Measurements from ENCODE around the gene BEGAIN.
A peak's percentile ranks its signal among the peaks of the same experiment; 100 is the strongest.

Gene BEGAIN

GRCh38 chr14:100599981-100600380 is 12.8 kb upstream of the BEGAIN start:
- no peak for DNase-seq

DNA sequence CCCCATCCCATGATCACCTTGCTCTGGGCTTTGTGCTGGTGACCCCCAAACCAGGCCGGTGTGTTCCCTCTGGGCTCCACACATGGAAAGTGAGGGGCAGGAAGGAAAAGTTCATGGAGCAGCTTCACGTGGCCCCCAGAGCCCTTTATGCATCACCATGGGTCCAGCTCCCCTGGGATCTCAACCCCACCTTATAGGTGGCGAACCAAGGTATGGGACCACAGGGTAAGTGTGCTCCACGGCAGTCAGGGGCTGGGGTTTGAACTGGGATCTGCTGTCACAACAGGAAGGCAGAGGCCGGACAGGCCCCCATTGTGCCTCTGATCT is 7.4 kb upstream of the BEGAIN start:
- no peak for DNase-seq

DNA sequence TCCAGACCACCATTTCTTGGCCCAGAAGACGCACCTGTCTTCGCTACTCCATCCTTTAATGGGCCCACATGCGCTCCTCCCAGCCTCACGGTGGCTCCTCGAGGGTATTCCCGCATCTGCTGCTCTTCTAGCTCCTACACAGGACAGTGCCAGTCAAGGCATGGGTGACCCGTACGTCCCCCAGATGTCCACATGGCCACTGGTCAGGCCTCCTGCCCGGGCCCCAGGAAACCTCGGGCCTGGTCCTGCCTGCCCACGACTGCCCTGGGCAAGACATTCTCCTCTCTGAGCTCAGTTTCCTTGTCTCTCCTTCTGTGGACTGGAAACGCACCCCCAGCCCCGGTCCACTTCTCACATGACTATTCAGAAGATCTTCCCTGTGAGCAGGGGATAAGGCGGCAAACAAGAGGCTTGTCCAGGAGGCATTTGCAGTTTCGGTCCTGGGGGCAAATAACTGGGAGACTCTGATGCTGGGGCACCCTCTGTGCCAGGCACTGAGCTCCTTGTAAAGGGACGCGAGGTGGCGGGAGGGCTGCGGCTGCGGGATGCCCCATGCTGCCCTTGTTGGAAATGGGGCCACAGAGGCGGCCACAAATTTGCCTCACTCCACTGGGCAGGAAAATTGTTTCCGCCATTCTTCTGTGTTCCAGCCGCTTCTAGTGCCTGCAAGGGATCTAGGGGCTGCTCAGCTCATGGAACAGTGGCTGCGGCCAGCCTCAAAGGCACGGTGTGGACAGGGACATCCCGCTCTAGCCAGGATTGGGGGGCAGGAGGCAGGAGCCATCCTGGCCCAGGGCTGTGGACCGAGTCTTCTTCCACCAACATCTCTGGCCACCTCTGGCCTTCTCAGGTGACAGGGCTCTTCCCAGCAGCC is 6.8 kb upstream of the BEGAIN start:
- no peak for DNase-seq

DNA sequence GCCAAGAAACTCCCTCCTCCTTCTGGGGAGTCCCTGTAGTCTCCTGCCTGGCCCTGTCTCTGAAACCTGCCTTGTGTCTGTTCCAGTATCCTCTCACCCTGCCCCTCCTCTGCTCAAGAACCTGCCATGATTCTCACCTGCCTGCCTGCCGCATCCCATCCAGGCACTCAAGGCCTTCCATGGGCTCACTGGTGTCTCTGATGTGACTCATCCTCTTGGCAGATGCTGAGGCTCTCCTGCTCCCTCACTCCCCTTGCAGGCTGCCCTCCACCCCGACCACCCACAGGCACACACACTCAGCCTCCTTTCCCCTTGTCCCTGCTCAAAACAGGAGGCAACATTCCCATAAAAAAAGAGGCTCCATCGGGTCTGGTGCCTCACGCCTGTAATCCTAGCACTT is 5.8 kb upstream of the BEGAIN start:
- DNase-seq = no peak

- DNase-seq = no peak
Measured at GRCh38 chr14:100592461-100592891, 5.3 kb upstream of the BEGAIN start.

DNA sequence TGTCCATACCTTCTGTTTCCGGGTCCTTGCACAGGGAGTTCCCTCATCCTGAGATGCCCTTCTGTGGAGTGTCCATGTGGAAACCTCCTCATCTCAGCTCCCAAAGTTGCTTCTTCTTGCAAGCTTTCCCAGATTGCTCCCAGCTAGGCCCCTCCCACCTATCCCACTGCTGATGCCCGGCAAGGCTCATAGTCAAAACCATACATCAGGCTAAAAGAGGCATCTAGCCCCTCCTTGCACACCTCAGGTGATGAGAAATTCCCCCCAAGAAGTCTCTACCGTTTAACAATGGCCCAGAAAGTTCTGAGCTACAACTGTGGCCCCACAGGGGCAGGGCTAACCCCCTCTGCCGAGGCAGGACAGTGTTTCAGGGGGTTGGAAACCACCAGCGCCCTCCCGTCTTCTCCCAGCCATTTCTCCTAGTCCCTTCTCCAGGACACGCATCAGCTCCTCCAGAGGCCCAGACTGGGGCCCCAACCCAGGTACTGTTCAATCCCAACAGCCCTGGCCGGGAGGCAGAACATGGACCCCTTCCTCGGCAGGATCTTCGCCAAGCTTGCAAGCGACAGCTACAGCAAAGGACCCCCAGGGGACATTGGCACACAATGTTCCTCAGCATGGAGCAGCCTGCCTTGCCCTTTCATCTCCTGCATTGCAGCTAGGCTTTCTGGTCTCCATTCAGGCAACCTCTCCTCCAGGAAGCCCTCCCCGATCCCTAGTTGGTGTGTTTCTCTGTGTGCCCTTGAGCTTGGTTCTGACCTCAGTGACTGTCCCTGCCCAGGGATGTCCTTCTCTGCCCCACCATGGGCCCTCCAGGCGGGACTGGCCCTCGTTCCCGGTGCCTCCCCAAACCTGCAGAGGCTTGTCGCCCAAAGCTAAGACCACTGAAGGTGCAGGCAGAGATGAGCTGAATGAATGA is 4.5 kb upstream of the BEGAIN start:
- no peak for DNase-seq

- DNase-seq = no peak
Measured at GRCh38 chr14:100590726-100591452, 3.7 kb upstream of the BEGAIN start.

DNA sequence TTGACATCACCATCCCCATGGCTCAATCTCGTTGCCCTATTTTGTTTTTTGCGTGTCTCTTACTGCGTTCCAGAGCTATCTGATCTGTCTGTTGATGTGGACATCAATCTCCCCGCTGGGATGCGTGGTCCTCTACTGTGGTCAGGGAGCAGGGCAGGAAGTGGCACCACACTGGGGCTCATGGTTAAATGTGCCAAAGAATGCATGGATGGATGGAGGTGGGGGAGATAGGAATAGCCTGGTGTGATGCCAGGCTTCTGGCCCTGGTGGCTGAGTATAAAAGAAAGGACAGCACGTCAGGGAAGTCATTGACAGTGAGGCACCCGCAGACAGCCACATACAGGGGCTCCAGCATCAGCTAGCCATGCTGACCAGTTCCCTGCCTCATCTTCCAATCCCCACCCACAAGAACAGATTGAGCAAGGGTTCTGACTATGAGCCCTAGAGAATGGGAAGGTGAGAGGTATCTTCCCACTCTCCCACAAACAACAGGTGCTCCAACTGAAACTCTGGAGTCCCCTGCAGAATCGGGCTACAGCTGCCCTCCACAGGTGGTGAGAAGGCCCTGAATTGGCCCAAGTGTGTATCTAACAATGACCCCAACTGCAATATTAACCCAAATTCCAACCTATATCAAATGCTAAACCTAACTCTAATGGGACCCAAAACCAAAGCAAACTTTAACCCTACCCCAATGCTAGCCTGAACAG is 2.7 kb upstream of the BEGAIN start:
- DNase-seq = no peak

GRCh38 chr14:100589071-100589759 is 2.0 kb upstream of the BEGAIN start:
- DNase-seq = no peak

- no peak for DNase-seq
Measured at GRCh38 chr14:100588671-100589070, 1.5 kb upstream of the BEGAIN start.

DNA sequence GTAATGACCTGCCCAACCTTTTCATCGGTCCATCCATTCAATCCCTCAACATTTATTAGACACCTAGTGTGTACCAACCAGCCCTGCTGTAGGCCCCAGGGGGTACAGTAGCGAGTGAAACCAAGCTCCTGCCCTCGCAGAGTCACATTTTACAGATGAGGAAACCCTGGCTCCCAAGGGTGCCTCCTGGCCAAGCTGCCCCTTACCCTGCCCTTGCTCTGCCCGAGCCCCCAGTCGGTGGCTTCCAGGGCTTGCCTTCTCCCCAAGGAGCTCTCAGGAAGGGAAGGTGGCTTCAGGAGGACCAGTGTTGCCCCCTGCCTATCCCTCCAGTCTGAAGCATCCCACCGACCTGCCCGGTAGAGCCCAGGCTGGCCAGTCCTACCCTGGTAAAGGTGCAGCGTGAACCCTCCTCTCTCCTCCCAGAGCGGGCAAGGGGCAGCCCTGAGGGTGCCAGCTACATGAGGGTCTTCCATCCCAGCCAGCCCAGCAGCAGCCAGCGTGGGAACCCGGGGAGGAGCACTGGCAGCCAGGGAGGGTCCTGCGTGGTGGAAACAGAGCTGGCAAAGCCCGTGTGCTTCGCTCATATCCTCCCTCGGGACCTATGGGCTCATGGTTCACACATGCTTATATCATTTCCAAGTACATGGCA is 670 bp upstream of the BEGAIN start:
- peak; percentile 34 for DNase-seq

DNA sequence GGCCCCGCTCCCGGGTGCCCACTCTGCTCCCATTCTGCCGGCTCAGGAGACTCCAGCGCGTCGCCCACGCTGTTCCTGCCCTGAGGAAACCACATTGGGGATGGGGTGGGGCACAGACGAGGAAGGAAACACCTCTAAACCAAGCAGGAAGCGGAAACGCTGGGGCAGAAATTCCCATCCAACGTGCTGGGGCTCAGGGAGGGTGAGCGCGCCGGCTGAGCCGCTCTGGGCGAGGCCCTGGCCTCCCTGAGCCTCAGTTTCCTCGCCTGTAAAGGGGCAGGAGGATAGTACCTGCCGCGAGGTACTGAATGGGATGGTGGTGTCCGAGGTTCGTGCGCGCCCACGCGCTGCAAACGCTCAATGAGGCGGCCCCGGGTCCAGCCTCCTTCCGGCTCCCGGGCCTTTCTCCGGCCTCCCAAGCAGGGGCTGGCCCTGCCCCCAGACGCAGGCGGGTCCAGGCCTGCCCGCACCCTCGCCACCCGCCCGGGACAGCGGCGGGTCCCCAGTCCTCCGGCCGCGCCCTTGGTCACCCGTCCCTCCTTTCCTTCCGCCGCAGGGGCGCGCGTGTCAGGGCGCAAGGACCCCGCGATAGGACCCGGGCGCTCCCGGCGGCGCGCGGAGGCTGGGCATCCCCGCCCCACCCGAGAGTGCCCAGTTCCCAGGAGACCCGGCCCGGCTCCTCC is 673 bp downstream of the BEGAIN start:
- peak; percentile 53 for DNase-seq

DNA sequence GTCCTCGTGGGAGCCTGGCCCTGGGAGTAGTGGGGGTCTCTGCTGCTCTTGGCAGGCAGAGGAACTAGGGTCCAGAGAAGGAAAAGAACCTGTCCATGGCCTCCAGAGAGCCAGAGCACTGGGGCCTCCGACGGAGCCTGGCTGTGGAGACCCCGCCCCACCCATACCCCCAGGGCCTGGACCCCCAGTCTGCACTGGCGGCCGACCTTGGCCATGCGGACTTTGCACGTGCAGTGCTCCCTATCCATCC is 1.1 kb downstream of the BEGAIN start:
- DNase-seq = no peak

DNA sequence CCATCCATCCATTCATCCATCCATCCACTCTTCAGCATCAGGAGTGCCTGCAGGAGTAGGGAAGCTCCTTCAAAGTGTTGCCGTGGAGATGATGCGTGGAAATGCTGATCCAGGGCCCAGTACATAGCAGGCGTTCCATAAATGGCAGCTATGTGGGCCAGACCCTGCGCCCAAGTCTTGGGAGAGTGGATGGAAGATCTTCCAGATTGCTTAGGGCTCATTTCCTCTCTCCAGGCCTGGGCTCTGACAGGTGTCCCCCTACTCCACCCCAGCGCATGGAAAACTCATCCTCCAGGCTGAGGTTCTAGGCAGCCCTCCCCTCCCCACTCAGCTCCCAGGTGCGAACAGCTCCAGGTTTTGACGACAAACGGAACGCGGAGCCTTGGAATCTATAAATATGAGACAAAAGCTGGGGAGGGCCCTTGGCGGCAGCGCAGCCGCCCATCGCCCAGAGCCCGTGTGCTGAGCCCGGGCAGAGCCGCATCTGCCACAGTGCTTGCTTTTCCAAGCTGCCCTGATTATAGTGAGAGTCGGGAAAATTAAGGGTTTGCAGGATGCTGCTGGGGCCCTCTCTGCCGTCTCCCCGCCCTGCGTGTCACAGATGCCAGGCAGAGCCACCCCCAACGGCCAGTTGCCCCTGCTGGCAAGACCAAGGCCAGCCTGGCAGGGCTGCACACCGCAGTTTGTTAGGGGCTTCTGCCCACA is 1.6 kb downstream of the BEGAIN start:
- peak; percentile 54 for DNase-seq

DNA sequence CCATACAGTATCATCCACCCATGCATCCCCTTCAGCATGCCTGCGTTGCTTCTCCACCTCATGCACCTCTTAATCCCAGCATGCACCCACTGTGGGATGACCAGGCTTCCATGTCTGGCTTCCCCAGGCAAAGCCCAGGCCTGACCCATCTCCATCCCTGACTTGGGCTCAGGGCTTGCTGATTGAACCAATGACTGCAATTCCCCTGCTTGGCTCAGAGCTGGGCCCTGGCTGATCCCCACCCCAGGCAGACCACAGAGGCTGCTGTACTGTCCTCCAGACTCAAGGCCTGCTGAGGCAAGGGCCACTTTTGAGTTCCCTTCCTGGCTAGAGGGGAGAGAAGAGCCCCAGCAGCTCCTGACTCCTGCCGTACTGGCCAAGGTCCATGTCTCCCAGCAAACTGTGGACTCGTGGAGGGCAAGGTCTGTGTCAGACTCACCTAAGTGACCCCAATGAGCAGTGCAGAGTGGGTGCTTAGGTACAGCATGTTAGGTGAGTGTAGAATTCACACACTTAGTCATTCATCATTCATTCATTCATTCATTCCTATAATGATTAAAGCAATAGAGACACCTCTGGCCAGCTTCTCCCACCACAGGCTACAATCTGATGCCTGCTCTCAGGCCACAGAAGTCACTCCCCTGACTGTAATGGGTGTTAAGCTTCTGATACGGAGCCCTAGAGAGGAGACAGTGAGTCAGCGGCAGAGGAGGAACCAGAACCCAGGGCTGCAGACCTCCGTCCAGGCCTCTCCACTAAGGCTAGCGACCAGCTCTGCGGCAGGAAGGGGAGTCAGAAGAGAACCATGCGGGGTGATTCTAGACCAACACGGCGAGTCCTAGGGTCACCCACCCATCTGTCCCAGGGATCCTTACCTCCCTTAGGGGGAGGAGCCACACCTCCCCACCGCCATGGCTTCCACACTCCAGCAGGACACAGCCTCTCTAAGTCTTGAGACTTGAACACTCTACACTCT is 2.9 kb downstream of the BEGAIN start:
- DNase-seq = peak; percentile 22

- no peak for DNase-seq
Measured at GRCh38 chr14:100583245-100583644, 4.0 kb downstream of the BEGAIN start.

GRCh38 chr14:100582496-100583165 is 4.6 kb downstream of the BEGAIN start:
- DNase-seq = no peak
